ENCODE results near the gene SLC2A6.

Gene SLC2A6

DNA sequence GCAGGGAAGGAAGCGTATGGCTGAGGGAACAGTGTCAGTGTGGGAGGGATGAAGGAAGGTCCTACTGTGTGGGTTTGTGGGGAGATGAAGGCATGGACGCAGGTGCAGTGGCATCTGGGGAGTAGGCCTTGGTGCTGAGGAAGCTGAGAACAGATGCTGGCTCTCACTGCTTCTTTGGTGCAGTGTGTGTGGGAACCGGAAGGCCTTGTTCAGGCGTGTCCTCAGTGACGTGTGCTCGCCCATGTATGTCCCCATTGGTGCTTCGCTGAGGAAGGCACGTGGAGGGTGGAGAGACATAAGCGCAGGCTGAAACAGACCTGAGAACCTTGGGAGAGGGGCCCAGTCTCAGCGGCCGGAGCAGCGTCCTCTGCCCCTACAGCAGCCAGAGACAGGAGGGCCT is 38.0 kb downstream of the SLC2A6 start:
- no peak for DNase-seq (ENCODE audit: low read depth in 2 of 2)

DNA sequence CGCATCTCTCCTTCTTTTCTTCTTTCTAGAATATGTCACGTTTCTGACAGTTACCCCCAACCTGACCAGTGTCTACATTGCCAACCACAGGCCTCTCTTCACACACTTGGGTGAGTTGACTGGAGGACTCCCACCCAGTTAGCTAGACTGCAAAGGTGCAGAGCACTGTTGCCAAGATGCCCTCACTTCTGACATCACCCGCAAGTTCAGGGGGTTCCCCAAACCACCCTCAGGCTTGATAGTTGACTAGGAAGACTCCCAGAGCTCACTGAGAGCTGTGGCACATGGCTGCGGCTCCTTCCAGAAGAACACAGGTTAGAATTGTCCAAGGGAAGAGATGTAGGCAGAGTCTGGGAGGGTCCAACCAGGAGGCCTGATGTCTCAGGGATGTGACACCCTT is 39.6 kb downstream of the SLC2A6 start:
- DNase-seq (ENCODE audit: low read depth in 2 of 2): no peak

DNA sequence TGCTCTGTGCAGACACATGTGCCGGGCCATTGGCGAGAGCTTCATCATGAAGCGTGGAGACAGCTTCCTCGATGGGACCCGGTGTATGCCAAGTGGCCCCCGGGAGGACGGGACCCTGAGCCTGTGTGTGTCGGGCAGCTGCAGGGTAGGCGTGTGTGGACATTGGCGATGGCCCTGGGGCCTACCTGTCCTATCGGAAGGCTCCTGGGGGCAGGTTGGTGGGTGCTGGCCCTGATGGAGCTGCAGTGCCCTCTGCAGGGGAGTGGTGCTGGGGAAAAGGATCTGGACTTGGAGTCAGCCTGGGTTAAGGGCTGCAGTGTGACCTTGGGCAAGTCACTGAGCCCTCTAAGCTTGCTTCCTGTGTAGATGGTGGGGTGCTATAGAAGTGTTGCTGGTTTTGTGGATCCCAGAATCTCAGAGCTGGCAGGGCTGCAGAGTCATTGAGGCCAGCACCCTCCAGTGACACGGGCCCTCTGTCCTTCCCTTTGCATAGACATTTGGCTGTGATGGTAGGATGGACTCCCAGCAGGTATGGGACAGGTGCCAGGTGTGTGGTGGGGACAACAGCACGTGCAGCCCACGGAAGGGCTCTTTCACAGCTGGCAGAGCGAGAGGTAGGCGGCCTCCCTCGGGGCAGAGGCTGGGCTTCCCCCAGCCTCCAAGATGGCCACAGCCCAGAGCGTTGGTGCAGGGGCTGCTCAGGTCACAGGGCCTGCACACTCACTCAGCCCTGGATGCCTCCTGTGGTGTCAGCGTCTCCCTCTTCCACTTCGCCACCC is 41.0 kb downstream of the SLC2A6 start:
- DNase-seq (ENCODE audit: low read depth in 2 of 2): no peak

DNA sequence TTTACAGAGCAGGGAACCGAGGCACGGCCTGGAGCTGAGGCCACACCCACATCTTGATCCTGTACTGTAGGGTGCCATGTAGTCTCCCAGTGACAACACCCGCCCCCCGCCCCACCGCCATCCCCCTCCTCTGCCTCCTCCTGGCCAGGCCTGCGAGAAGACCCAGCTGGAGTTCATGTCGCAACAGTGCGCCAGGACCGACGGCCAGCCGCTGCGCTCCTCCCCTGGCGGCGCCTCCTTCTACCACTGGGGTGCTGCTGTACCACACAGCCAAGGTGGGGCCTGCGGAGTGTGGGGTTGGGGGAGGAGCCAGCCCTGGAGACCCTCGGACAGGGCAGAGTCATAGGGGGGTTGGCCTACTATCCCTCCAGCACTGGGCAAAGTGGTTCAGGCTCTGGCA is 42.2 kb downstream of the SLC2A6 start:
- DNase-seq (ENCODE audit: low read depth in 2 of 2): no peak

DNA sequence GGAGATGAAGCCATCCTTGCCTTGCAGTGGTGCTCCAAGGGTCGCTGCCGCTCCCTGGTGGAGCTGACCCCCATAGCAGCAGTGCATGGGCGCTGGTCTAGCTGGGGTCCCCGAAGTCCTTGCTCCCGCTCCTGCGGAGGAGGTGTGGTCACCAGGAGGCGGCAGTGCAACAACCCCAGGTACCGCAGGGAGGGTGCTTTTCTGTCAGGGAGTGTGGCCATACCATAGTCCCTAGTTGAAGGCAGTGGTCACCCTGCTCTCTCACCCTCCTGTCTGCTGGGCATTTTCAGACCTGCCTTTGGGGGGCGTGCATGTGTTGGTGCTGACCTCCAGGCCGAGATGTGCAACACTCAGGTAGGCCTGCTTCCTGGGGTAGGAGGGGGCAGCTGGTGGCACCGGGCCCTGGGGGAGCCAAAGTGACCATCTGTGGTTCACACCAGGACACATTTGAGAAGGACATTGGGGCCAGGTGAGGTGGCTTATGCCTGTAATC is 45.5 kb downstream of the SLC2A6 start:
- no peak for DNase-seq (ENCODE audit: low read depth in 2 of 2)

DNA sequence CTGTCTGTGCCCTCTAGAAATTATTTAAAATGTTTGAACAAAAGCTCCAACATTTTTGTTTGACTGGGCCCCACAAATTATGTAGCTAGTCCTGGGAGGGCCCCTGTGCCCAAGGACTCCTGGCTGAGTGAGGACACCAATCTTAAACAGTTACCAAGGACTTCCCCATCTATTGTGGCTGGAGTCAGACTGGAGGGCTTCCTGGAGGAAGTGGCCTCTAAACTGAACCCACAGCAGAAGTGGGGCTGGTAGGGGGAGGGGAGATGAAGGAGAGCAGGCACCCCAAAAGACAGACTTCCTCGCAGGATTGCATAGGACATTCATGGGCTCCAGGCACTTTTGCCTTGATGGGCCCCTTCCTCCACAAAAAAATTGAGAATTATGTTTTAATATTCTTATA is 48.7 kb downstream of the SLC2A6 start:
- no peak for DNase-seq (ENCODE audit: low read depth in 2 of 2)

DNA sequence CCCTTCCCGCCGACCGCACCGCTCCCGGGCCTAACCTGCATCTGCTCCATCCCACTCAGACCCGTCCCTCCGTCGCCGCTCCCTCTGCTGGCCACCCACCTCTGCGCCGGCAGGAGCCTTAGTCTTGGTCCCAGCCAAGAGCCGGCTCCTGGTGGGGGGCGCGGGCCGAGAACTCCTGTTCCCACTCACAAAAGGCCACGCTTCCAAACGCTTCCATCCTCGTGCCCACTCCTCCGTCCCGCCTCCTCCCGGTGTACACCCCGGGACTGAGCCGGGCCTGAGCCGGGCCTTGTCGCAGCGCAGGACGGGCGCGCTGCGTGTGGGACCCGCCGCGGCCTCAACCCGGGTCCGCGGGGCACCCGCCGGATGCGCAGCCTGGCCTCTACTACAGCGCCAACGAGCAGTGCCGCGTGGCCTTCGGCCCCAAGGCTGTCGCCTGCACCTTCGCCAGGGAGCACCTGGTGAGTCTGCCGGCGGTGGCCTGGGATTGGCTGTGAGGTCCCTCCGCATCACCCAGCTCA is 49.2 kb downstream of the SLC2A6 start:
- DNase-seq (ENCODE audit: low read depth in 2 of 2): no peak

DNA sequence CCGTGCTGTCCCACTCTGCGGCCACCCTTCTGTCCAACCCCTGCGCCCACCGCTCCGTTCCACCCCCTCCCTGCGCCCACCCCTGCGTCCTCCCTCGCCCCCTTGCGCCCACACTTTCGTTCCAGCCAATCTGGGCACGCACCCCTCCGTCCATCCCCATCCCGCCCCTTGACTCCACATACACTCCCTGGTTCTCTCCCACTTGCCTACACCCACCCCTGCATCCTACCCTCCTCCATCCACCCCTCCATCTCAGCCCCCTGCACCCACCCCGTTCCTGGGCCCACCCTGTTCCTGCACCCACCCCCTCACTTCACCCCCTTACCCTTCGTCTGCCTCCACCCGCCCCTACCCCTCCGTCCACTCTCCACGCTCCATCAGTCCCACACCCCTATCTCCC is 49.7 kb downstream of the SLC2A6 start:
- no peak for DNase-seq (ENCODE audit: low read depth in 2 of 2)

DNA sequence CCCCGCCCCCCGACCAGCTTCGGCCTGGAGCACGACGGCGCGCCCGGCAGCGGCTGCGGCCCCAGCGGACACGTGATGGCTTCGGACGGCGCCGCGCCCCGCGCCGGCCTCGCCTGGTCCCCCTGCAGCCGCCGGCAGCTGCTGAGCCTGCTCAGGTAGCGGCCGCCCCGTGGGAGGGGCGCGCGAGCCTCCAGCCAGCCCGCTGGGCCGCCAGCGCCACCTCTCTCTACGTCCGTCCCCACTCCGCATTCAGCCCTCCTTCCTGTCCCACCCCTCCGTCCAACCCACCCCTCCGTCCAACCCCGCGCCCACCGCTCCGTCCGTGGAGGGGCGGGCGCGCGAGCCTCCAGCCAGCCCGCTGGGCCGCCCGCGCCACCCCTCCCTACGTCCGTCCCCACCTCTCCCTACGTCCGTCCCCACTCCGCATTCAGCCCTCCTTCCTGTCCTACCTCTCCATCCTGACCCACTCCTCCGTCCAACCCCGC is 50.2 kb downstream of the SLC2A6 start:
- no peak for DNase-seq (ENCODE audit: low read depth in 2 of 2)

DNA sequence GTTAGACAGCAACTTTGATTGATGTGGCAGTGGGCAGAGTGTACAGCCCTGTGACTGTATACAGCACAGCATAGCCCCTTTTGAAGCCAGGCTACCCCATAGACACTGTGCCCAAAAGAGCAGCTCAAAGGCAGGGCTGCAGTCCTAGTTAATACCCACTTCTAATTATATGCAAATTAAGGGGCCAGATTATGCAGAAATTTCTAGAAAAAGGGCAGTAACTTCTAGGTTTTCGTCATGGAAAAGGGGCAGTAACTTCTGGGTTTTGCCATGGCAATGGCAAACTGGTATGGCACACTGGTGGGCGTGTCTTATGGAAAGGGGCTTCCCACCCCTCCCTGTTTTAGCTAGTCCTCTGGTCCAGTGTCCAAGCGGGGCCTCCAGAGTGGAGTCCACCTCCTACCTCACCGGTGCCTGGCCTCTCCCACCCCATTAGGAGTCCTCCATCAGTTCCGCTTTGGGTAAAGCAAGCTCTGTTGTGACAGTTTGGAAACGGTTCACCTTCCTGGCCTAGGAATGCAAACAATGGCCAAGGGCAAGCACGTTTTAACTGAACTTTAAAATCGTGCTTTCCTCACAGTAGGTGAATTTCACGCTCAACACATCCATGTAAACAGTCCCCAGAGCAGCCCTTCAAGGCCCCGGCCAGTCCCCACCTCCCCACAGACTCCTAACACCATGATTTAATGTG is 51.1 kb downstream of the SLC2A6 start:
- DNase-seq (ENCODE audit: low read depth in 2 of 2): no peak

DNA sequence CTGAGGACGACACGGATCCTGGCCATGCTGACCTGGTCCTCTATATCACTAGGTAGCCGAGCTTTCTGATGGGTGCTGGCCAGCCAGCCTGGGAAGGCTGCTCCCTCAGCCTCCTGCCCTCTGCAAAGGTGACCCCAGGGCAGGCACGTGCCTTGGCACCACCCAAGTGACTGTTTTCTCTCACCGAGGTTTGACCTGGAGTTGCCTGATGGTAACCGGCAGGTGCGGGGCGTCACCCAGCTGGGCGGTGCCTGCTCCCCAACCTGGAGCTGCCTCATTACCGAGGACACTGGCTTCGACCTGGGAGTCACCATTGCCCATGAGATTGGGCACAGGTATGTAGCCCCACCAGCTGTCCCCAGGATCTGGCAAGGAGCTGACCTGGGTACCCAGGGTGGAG is 52.9 kb downstream of the SLC2A6 start:
- DNase-seq (ENCODE audit: low read depth in 2 of 2): no peak

DNA sequence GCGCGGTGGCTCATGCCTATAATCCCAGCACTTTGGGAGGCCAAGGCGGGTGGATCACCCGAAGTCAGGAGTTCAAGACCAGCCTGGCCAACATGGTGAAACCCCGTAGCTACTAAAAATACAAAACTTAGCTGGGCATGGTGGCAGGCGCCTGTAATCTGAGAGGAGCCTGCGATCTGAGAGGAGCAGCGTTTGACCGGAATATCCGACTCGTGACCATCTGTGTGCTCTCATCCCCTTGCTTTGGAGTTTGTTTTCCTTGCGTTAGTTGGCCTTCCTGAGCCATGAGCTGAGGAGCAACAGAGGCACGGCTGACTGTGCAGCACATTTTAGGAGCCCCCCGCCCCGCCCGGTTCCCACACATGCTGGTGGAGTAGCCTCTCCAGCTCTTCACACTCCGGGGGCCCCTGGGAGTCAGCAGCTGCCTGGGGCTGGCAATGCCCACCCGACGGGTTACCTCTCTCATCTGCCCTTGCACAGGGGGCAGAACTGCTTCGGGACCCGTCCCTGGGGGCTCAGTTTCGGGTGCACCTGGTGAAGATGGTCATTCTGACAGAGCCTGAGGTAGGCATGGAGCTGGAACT is 53.8 kb downstream of the SLC2A6 start:
- no peak for DNase-seq (ENCODE audit: low read depth in 2 of 2)

DNA sequence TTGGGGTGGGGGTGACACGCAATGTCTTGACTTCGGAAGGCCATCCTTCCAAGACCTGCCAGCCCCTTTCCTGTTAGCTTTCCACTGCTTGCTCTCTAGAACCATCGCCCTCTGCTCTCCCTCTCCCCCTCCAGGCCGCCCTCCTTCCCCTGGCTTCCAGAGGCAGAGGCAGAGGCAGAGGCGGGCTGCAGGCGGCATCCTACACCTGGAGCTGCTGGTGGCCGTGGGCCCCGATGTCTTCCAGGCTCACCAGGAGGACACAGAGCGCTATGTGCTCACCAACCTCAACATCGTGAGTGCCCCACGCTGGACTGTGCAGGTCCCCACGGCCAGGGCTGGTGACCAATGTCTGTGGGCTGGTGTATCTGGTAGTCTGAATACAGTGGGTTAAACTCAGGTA is 54.7 kb downstream of the SLC2A6 start:
- DNase-seq (ENCODE audit: low read depth in 2 of 2): no peak

DNA sequence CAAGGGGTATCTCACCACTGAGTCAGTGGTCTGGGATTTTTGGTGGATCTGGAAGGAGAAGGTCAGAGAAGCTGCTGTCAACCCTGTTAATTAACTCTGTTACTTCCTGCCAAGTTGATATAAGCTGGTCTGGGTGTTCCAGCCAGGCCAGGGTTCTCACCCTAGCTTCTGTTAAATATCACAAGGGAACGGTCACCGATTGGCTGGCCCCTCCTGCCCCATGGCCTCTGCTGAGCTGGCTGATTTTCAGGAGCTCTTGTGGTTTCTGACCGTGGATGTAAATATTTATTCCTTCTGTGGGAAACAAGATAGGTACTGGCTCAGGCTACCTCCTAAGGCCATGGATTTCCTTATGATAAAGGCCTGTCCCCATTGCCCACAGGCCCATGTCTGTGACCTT is 55.7 kb downstream of the SLC2A6 start:
- no peak for DNase-seq (ENCODE audit: low read depth in 2 of 2)

DNA sequence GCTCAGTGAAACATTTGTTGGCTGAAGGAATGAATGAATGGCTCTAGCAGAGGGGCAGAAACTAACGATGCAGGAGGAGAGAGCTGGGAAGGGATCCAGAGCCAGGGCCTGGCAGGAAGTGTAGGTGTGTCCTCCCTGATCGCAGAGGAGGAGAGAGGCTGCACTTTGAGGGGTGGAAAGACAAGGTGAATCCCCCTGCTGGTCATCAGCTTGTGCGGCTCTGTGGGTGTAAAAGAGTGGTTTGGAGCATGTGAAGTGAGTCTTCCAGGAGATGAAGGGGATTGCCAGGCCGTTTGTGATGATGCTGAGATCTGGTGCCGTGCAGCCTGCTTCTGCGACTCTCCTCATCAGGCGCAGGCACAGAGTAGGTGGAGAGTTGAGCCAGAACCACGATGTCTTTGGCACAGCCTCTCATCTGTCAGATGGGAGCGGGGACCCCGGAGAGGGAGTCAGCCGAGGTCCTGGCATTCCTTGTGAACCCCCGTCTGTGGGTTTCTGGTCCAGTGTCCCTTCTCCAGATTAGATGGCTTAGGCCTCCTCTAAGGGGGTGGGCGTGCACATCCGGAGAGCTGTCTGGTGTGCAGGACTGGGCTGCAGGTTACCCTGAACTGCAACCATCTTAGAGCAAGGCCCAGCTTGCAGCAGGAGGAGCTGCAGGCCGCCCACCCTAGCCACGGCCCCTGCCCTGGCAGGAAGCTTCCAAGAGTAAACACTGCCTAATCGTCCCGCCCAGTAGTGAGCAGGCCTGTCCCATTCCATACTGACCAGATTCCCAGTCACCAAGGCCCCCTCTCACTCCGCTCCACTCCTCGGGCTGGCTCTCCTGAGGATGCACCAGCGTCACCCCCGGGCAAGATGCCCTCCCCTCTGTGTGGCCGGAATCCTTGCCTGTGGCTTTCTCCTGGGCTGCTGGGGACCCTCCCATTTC is 57.0 kb downstream of the SLC2A6 start, which contains the start of gene ADAMTS13:
Gene ADAMTS13, plus strand, starts transcription at position 753 of the 928 bp plus-strand sequence. Its CDS starts 77 bp downstream, at position 830.
- no peak for DNase-seq (ENCODE audit: low read depth in 2 of 2)
